Breast epithelium (tissue), 4 donors: Measurements from ENCODE around the gene MED31. TPM values are rescaled to one million over a fixed set of nuclear protein-coding genes. Genes with fewer than 3 reads are reported as not detected.
A peak's percentile ranks its signal among the peaks of the same experiment; 100 is the strongest.

ENCODE experiments used
- DNase-seq, 2 donors: peaks; one replicate each; pipeline ENCODE4 v3.0.0-alpha.2; 2019; ENCODE audit warnings: low spot score in 2 of 2
- H3K27ac ChIP-seq, 2 donors: fragments of 200-600 bp; sonication (generic) in 1 of 2; one replicate each; pipeline ENCODE4 v1.5.1; 2016 to 2019; ENCODE audit warnings: mild to moderate bottlenecking in 1 of 2
- H3K27me3 ChIP-seq, 2 donors: fragments of 200-600 bp; sonication (generic) in 1 of 2; one replicate each; pipeline versions ENCODE4 v1.5.1 to v1.6.0; 2017 to 2019; ENCODE audit warnings: control low read depth in 1 of 2, mild to moderate bottlenecking in 1 of 2
- H3K36me3 ChIP-seq: fragments of 200-600 bp; one replicate; pipeline ENCODE4 v1.5.1; 2019
- H3K4me1 ChIP-seq, 2 donors: fragments of 200-600 bp; sonication (generic); one replicate each; pipeline ENCODE4 v1.5.1; 2016 to 2019; ENCODE audit warnings: control low read depth in 1 of 2
- H3K4me3 ChIP-seq, 3 donors: fragments of 200-600 bp; sonication (generic); 1 replicate in 2 of 3; 2 replicates in 1 of 3; pipeline ENCODE4 v1.5.1; 2016 to 2019; ENCODE audit warnings: mild to moderate bottlenecking in 3 of 3, moderate library complexity in 2 of 3
- H3K9me3 ChIP-seq, 2 donors: fragments of 200-600 bp; sonication (generic) in 1 of 2; one replicate each; pipeline ENCODE4 v1.5.1; 2016 to 2019; ENCODE audit warnings: control low read depth in 1 of 2
- POLR2A ChIP-seq: fragments of 450-650 bp; IDR thresholded peaks from one replicate; pipeline ENCODE4 v1.6.1; 2016; ENCODE audit warnings: antibody characterized with exemption, mild to moderate bottlenecking, moderate library complexity
- POLR2AphosphoS5 ChIP-seq, 3 donors: sonication (generic); formaldehyde crosslinking; IDR thresholded peaks; one replicate each; pipeline ENCODE4 v1.6.1; 2017; ENCODE audit warnings: antibody characterized with exemption in 3 of 3
- intact Hi-C: fragments of 100-400 bp; cut with DNase I; formaldehyde crosslinking; loops from one replicate; pipeline ENCODE4 v1.15.1; 2023; ENCODE audit warnings: low total_unique reads
- total RNA-seq, 3 donors: library from RNA; depleted of rRNA; stranded (reverse); fragments of >200 nt; gene quantifications; one replicate each; pipeline ENCODE4 v1.1.0, GENCODE V29; 2016
- TF ChIP-seq, protein P1 (sequence below), 3 donors: fragments of 450-650 bp; IDR thresholded peaks; one replicate each; pipeline ENCODE4 v1.5.1; 2016 to 2017; ENCODE audit warnings: antibody characterized with exemption in 3 of 3, mild to moderate bottlenecking in 3 of 3, moderate library complexity in 3 of 3

MED31 gene
- total RNA-seq = 10 to 100 TPM in 2 of 3 donors, 1 to 10 TPM in 1; 5.4 to 13.4 (median 12.9) TPM

DNA sequence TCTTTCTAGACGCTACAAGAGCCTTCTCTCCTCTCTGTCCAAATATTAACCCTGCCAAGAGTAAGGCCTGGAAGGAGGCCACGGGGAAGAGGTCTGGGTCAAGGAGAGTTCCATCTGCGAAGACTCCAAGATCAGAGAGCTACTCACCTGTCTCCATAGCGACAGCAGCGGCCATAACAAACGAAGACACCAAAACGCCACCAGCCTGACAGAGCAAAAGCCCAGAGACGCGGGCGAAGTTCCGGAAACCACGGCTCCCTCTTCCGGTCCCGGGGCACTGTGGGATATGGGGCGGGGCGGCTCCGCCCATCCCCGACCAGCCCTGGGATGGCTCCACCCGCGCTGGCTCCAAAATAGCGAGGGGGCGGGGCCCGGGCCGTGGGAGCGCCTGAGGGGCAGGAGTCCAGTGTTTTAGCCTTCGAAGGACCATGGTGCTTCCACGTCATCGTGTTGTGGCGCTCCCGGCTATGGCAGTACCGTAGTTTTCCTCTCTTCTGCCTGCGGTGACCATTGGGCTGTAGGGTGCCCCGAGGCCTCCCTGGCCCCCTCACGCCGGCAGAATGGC lies at the start of gene MED31, which contains the start of gene C17orf100:
MED31 (minus strand) TSS at position 252 of the 565 bp plus-strand sequence; CDS start at position 175, 77 bp downstream.
C17orf100 (plus strand) TSS at position 409 of the 565 bp plus-strand sequence; CDS start at position 561, 152 bp downstream.
- H3K4me3 ChIP-seq = peak within 1 kb of the TSS; percentile 75 to 87 (median 78)
- intact Hi-C loops = no loop called here
- DNase-seq = peak; percentile 91 to 94
- H3K36me3 ChIP-seq = no peaks in the 10 kb centered on the region
- H3K27ac ChIP-seq = peak within 1 kb of the TSS; percentile 91 to 93
- TF ChIP-seq POLR2AphosphoS5 (IDR thresholded peaks at IDR 0.05) (peak; percentile 53 to 94 (median 75)), POLR2A (peak; percentile 52)
- TF ChIP-seq, protein P1, sequence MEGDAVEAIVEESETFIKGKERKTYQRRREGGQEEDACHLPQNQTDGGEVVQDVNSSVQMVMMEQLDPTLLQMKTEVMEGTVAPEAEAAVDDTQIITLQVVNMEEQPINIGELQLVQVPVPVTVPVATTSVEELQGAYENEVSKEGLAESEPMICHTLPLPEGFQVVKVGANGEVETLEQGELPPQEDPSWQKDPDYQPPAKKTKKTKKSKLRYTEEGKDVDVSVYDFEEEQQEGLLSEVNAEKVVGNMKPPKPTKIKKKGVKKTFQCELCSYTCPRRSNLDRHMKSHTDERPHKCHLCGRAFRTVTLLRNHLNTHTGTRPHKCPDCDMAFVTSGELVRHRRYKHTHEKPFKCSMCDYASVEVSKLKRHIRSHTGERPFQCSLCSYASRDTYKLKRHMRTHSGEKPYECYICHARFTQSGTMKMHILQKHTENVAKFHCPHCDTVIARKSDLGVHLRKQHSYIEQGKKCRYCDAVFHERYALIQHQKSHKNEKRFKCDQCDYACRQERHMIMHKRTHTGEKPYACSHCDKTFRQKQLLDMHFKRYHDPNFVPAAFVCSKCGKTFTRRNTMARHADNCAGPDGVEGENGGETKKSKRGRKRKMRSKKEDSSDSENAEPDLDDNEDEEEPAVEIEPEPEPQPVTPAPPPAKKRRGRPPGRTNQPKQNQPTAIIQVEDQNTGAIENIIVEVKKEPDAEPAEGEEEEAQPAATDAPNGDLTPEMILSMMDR (IDR thresholded peaks at IDR 0.05) = no peak
- H3K27me3 ChIP-seq = peaks cover 0 to 3% of the 10 kb centered on the region in 2 donors
- peaks cover 0 to 17% of the 10 kb centered on the region in 2 donors for H3K4me1 ChIP-seq
- H3K9me3 ChIP-seq = no peaks in the 10 kb centered on the region

DNA sequence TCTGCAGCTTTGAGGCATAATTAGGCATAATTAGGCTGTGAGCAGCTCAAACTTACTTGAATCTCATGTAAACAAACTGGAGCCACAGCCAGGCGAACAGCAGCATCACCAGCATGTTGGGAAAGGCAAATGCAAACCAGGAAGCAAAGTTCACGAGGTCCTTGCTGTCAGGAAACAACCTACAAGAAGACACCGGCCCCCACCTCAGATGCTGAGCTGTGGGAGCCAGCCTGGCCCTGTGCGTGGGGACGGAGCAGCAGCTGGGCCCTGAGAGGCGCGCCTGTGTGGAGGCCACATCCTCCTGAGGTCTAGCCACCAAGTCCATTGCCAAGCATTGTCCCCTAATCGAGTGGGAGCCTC lies 49.5 kb upstream of the MED31 start:
- TF ChIP-seq, protein P1 (IDR thresholded peaks at IDR 0.05) = no peak
- TF ChIP-seq POLR2A (no peak), POLR2AphosphoS5 (IDR thresholded peaks at IDR 0.05) (no peak)
- Histone ChIP-seq H3K27me3 (no peaks in the 10 kb centered on the region), H3K4me1 (no peaks in the 10 kb centered on the region), H3K27ac (no peak overlapping the region), H3K36me3 (no peaks in the 10 kb centered on the region), H3K4me3 (no peak overlapping the region), H3K9me3 (no peaks in the 10 kb centered on the region)
- intact Hi-C loops = no loop called here
- no peak for DNase-seq

DNA sequence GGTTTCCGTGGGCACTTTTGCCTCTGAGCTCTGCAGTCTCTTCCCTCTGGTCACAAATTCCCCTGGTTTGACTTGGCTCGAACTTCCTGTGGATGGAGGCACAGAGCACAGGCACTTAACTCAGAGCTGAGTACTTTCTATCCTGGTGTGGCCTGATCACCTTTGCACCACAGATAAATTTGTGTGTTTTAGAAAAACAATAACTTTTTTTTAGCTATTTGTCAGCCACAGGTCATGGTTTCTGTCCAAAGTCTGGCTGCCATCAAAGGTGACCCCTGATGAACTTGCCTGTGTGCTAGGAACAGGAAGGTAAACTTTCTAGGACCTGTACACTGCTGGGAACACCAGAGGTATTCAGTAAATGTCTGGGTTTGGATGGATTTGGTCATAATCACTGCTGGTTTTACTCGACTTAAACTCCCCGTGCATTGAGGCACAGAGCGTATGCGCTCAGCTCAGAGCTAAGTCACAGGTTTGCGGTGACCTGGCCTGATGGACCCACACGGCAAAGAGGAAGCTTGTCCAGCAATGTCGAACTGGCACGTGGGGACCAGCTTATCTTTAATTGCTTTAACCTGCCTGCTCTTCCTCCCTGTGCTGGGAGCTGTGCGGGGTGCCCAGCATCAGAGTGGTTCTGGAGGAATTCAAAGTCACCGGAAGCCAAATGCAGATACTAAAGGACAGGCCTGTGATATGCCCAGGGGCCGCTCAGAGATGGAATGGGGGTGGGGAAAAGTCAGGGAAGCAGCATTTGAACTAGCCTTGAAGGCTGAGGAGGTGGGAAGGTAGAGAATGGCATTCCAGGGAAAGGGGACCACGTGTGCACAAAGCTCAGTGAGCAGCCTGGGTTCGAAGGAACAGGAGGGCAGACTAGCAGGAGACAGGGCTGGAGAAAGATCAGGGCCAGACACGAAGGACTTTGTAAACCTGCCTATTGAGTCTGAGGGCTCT lies 48.9 kb upstream of the MED31 start:
- Histone ChIP-seq H3K4me3 (no peak overlapping the region), H3K4me1 (no peaks in the 10 kb centered on the region), H3K36me3 (no peaks in the 10 kb centered on the region), H3K27ac (no peak overlapping the region), H3K27me3 (no peaks in the 10 kb centered on the region), H3K9me3 (no peaks in the 10 kb centered on the region)
- intact Hi-C loops = no loop called here
- no peak for DNase-seq
- TF ChIP-seq, protein P1 (IDR thresholded peaks at IDR 0.05) = no peak
- TF ChIP-seq POLR2AphosphoS5 (IDR thresholded peaks at IDR 0.05) (no peak), POLR2A (no peak)

DNA sequence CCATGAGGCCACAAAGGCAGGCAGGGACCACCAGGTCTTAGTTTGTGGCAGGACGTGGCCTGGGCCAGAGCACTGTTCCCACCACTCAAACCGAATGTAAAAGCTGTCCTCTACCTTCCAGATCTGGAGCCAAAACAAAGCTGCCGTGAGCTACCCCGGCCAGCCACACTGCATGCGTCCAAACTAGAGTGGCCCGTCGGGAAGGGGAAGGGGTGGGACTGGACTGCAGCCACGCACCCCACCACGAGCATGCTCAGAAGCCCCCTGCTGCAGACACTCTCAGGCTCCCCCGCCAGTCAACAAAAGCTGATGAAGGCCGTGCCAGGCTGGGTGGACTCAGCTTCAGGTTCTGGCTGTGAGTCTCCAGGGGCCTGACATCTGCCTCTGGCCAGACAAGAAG lies 46.6 kb upstream of the MED31 start:
- Histone ChIP-seq H3K4me3 (no peak overlapping the region), H3K4me1 (no peaks in the 10 kb centered on the region), H3K36me3 (no peaks in the 10 kb centered on the region), H3K27ac (no peak overlapping the region), H3K27me3 (peaks cover 0 to 3% of the 10 kb centered on the region in 2 donors), H3K9me3 (no peaks in the 10 kb centered on the region)
- DNase-seq = peak in 1 of 2 donors; percentile 28
- TF ChIP-seq, protein P1 (IDR thresholded peaks at IDR 0.05) = no peak
- TF ChIP-seq POLR2A (no peak), POLR2AphosphoS5 (IDR thresholded peaks at IDR 0.05) (no peak)
- intact Hi-C loops = no loop called here

DNA sequence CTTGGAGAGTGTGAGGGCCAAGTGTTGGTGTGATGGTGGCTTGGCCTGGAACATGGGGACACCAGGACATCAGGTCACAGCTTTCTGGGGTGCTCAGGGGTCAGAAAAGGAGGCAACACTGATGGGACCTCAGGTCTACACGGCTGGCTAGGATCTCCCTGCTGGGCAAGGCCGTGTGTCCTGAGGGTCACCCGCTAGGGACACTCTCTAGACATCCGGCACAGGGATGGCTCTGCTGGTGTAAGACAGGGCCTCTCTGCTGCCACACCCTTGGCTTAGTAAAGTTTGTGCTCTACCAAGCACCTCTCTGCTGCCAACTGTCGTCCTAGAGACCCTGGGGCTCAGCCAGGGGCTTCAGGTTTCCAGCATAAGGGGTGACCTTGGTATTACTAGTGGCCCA lies 45.5 kb upstream of the MED31 start:
- H3K9me3 ChIP-seq = no peaks in the 10 kb centered on the region
- intact Hi-C loops = no loop called here
- no peaks in the 10 kb centered on the region for H3K36me3 ChIP-seq
- peak in 1 of 2 donors; percentile 41 for DNase-seq
- no peak for TF ChIP-seq POLR2A
- no peak for TF ChIP-seq POLR2AphosphoS5 (IDR thresholded peaks at IDR 0.05)
- TF ChIP-seq, protein P1 (IDR thresholded peaks at IDR 0.05) = no peak
- H3K4me3 ChIP-seq = no peak overlapping the region
- no peak overlapping the region for H3K27ac ChIP-seq
- no peaks in the 10 kb centered on the region for H3K4me1 ChIP-seq
- peaks cover 0 to 3% of the 10 kb centered on the region in 2 donors for H3K27me3 ChIP-seq
